HG03432 (cell line): ENCODE results near the gene NPR3.
"Not testable (repeated sequence)": the region's sequence is repeated elsewhere in the genome, so short reads cannot be mapped to it uniquely, and the experiment has no call there.

Experiments used
- ATAC-seq: cut with Tn5 transposase; IDR thresholded peaks from one replicate; pipeline ENCODE4 v1.9.1; 2021; ENCODE audit warnings: mild to moderate bottlenecking, moderate library complexity; ENCODE audit not compliant: unreplicated experiment

NPR3 gene

GRCh38 chr5:32760091-32760509, 49.0 kb downstream of the NPR3 start:
- no peak for ATAC-seq

GRCh38 chr5:32765266-32765665, 54.1 kb downstream of the NPR3 start:
- ATAC-seq = no peak

GRCh38 chr5:32767948-32768467, 56.9 kb downstream of the NPR3 start:
- no peak for ATAC-seq

- ATAC-seq = no peak
These were observed 58.6 kb downstream of the NPR3 start for GRCh38 chr5:32769711-32770110.

- ATAC-seq = no peak
These were observed 59.3 kb downstream of the NPR3 start for GRCh38 chr5:32770444-32770843.

GRCh38 chr5:32771037-32771436, 59.9 kb downstream of the NPR3 start:
- no peak for ATAC-seq

- no peak for ATAC-seq
These were observed 62.8 kb downstream of the NPR3 start for GRCh38 chr5:32773944-32774343.

GRCh38 chr5:32776200-32776599, 65.1 kb downstream of the NPR3 start:
- no peak for ATAC-seq

GRCh38 chr5:32777222-32777621, 66.1 kb downstream of the NPR3 start:
- ATAC-seq = peak; percentile 51

GRCh38 chr5:32777733-32778132, 66.6 kb downstream of the NPR3 start:
- no peak for ATAC-seq

- ATAC-seq = no peak
These were observed 67.3 kb downstream of the NPR3 start for GRCh38 chr5:32778403-32778802.

GRCh38 chr5:32779754-32780415, 68.8 kb downstream of the NPR3 start:
- no peak for ATAC-seq

- no peak for ATAC-seq
These were observed 69.4 kb downstream of the NPR3 start for GRCh38 chr5:32780508-32780919.

- no peak for ATAC-seq
These were observed 72.5 kb downstream of the NPR3 start for GRCh38 chr5:32783661-32784060.

GRCh38 chr5:32785611-32786254, 74.6 kb downstream of the NPR3 start:
- peak; percentile 71 for ATAC-seq

- no peak for ATAC-seq
These were observed 75.2 kb downstream of the NPR3 start for GRCh38 chr5:32786311-32786710.

GRCh38 chr5:32790411-32790951, 79.4 kb downstream of the NPR3 start:
- no peak for ATAC-seq

GRCh38 chr5:32791536-32792243, 80.6 kb downstream of the NPR3 start:
- ATAC-seq = no peak

- no peak for ATAC-seq
These were observed 83.0 kb downstream of the NPR3 start for GRCh38 chr5:32794086-32794485.

- ATAC-seq = no peak
These were observed 91.6 kb downstream of the NPR3 start for GRCh38 chr5:32802764-32803163.

GRCh38 chr5:32803656-32804055, 92.5 kb downstream of the NPR3 start:
- ATAC-seq = no peak

GRCh38 chr5:32805462-32805861, 94.3 kb downstream of the NPR3 start:
- ATAC-seq = not testable (repeated sequence)
